Skeletal muscle satellite cell (primary cell): ENCODE measurements around the gene FLYWCH1.
"Not testable (repeated sequence)": the region's sequence is repeated elsewhere in the genome, so short reads cannot be mapped to it uniquely, and the experiment has no call there.

Experiments
- H3K27me3 ChIP-seq: 2 replicates; pipeline ENCODE4 v1.7.0; 2013; ENCODE audit warnings: low read length; ENCODE audit not compliant: control insufficient read depth, insufficient read depth
- H3K36me3 ChIP-seq: 2 replicates; pipeline ENCODE4 v1.7.0; 2013; ENCODE audit warnings: mild to moderate bottlenecking, control low read depth, low read length; ENCODE audit not compliant: insufficient read depth
- H3K4me1 ChIP-seq: 2 replicates; pipeline ENCODE4 v1.7.0; 2013; ENCODE audit warnings: low read length; ENCODE audit not compliant: control insufficient read depth, insufficient read depth
- H3K4me2 ChIP-seq: 2 replicates; pipeline ENCODE4 v1.7.0; 2013; ENCODE audit warnings: mild to moderate bottlenecking, low read length
- H3K4me3 ChIP-seq: 2 replicates; pipeline ENCODE4 v1.7.0; 2013; ENCODE audit warnings: low read length
- H3K9ac ChIP-seq: 2 replicates; pipeline ENCODE4 v1.7.0; 2013; ENCODE audit warnings: mild to moderate bottlenecking, low read depth, low read length, moderate library complexity
- H3K9me3 ChIP-seq: replicated peaks from 2 replicates; pipeline ENCODE4 v1.7.0; 2013; ENCODE audit warnings: mild to moderate bottlenecking, control low read depth, low read length

The FLYWCH1 gene

GRCh38 chr16:2929693-2930092, 18.0 kb downstream of the FLYWCH1 start:
- peaks cover 25% of the 10 kb centered on the region for H3K36me3 ChIP-seq
- no peaks in the 10 kb centered on the region for H3K27me3 ChIP-seq
- H3K4me2 ChIP-seq = no peak overlapping the region
- peaks cover 4% of the 10 kb centered on the region for H3K4me1 ChIP-seq
- H3K9ac ChIP-seq = no peak overlapping the region
- no peak overlapping the region for H3K4me3 ChIP-seq
- no peaks in the 10 kb centered on the region for H3K9me3 ChIP-seq

- Histone ChIP-seq H3K9ac (no peak overlapping the region), H3K4me3 (no peak overlapping the region), H3K9me3 (no peaks in the 10 kb centered on the region), H3K36me3 (peaks cover 27% of the 10 kb centered on the region), H3K4me1 (peaks cover 4% of the 10 kb centered on the region), H3K4me2 (no peak overlapping the region), H3K27me3 (no peaks in the 10 kb centered on the region)
Observed at GRCh38 chr16:2930236-2930635, 18.5 kb downstream of the FLYWCH1 start.

- not testable (repeated sequence) for H3K4me3 ChIP-seq, H3K4me2 ChIP-seq, H3K9ac ChIP-seq, H3K4me1 ChIP-seq, H3K9me3 ChIP-seq, H3K27me3 ChIP-seq
- H3K36me3 ChIP-seq = peaks cover 34% of the 10 kb centered on the region
Observed at GRCh38 chr16:2931231-2931914, 19.6 kb downstream of the FLYWCH1 start.

- no peaks in the 10 kb centered on the region for H3K27me3 ChIP-seq
- H3K36me3 ChIP-seq = peaks cover 50% of the 10 kb centered on the region
- H3K4me1 ChIP-seq = no peaks in the 10 kb centered on the region
- H3K9me3 ChIP-seq = no peaks in the 10 kb centered on the region
- H3K4me2 ChIP-seq = no peak overlapping the region
- H3K9ac ChIP-seq = no peak overlapping the region
- no peak overlapping the region for H3K4me3 ChIP-seq
Observed at GRCh38 chr16:2933136-2933535, 21.4 kb downstream of the FLYWCH1 start.

GRCh38 chr16:2933701-2934100, 22.0 kb downstream of the FLYWCH1 start:
- Histone ChIP-seq H3K4me2 (no peak overlapping the region), H3K36me3 (peaks cover 52% of the 10 kb centered on the region), H3K4me3 (no peak overlapping the region), H3K27me3 (no peaks in the 10 kb centered on the region), H3K4me1 (no peaks in the 10 kb centered on the region), H3K9me3 (no peaks in the 10 kb centered on the region), H3K9ac (no peak overlapping the region)

- Histone ChIP-seq H3K4me1 (no peaks in the 10 kb centered on the region), H3K4me3 (no peak overlapping the region), H3K27me3 (no peaks in the 10 kb centered on the region), H3K9ac (no peak overlapping the region), H3K9me3 (no peaks in the 10 kb centered on the region), H3K4me2 (no peak overlapping the region), H3K36me3 (peaks cover 52% of the 10 kb centered on the region)
Observed at GRCh38 chr16:2934450-2934849, 22.7 kb downstream of the FLYWCH1 start.

- Histone ChIP-seq H3K27me3 (no peaks in the 10 kb centered on the region), H3K9me3 (no peaks in the 10 kb centered on the region), H3K9ac (no peak overlapping the region), H3K36me3 (peaks cover 55% of the 10 kb centered on the region), H3K4me2 (no peak overlapping the region), H3K4me3 (no peak overlapping the region), H3K4me1 (no peaks in the 10 kb centered on the region)
Observed at GRCh38 chr16:2936436-2937011, 24.8 kb downstream of the FLYWCH1 start.

- no peaks in the 10 kb centered on the region for H3K9me3 ChIP-seq
- no peaks in the 10 kb centered on the region for H3K27me3 ChIP-seq
- no peak overlapping the region for H3K9ac ChIP-seq
- no peak overlapping the region for H3K4me3 ChIP-seq
- H3K4me2 ChIP-seq = no peak overlapping the region
- H3K4me1 ChIP-seq = no peaks in the 10 kb centered on the region
- peaks cover 56% of the 10 kb centered on the region for H3K36me3 ChIP-seq
Observed at GRCh38 chr16:2937170-2937569, 25.4 kb downstream of the FLYWCH1 start.

GRCh38 chr16:2938206-2938605, 26.5 kb downstream of the FLYWCH1 start:
- H3K9me3 ChIP-seq = no peaks in the 10 kb centered on the region
- H3K4me3 ChIP-seq = no peak overlapping the region
- H3K4me1 ChIP-seq = no peaks in the 10 kb centered on the region
- no peaks in the 10 kb centered on the region for H3K27me3 ChIP-seq
- H3K9ac ChIP-seq = no peak overlapping the region
- H3K36me3 ChIP-seq = peaks cover 65% of the 10 kb centered on the region
- H3K4me2 ChIP-seq = no peak overlapping the region

GRCh38 chr16:2939968-2940367, 28.2 kb downstream of the FLYWCH1 start:
- no peaks in the 10 kb centered on the region for H3K4me1 ChIP-seq
- H3K4me2 ChIP-seq = no peak overlapping the region
- H3K9ac ChIP-seq = no peak overlapping the region
- no peak overlapping the region for H3K4me3 ChIP-seq
- H3K36me3 ChIP-seq = peaks cover 68% of the 10 kb centered on the region
- H3K9me3 ChIP-seq = no peaks in the 10 kb centered on the region
- no peaks in the 10 kb centered on the region for H3K27me3 ChIP-seq

- Histone ChIP-seq H3K9me3 (no peaks in the 10 kb centered on the region), H3K4me3 (no peak overlapping the region), H3K4me1 (no peaks in the 10 kb centered on the region), H3K4me2 (no peak overlapping the region), H3K36me3 (peaks cover 59% of the 10 kb centered on the region), H3K9ac (no peak overlapping the region), H3K27me3 (no peaks in the 10 kb centered on the region)
Observed at GRCh38 chr16:2942045-2942444, 30.3 kb downstream of the FLYWCH1 start.

- H3K4me1 ChIP-seq, H3K4me2 ChIP-seq, H3K4me3 ChIP-seq, H3K27me3 ChIP-seq, H3K9ac ChIP-seq, H3K9me3 ChIP-seq: not testable (repeated sequence)
- peaks cover 51% of the 10 kb centered on the region for H3K36me3 ChIP-seq
Observed at GRCh38 chr16:2943716-2944115, 32.0 kb downstream of the FLYWCH1 start.
